ENCODE data around the gene MORN3. TPM values are rescaled to one million over a fixed set of nuclear protein-coding genes. Genes with fewer than 3 reads are reported as not detected.

The MORN3 gene
- total and polyA plus RNA-seq, 5 donors from 2014 or later = 2.3 to 7.3 (median 5.6) TPM

GRCh38 chr12:121620333-121620891, 49.0 kb downstream of the MORN3 start:
- H3K36me3 Mint-ChIP-seq = no peaks in the 10 kb centered on the region
- peaks cover 6% of the 10 kb centered on the region for H3K4me1 ChIP-seq (ENCODE audit: control insufficient read depth, insufficient read depth, low read length, poor library complexity, severe bottlenecking)
- no peaks in the 10 kb centered on the region for H3K9me3 Mint-ChIP-seq
- H3K36me3 ChIP-seq (ENCODE audit: control insufficient read depth, insufficient read depth, low read length) = no peaks in the 10 kb centered on the region
- H3K4me3 ChIP-seq (ENCODE audit: low read depth, low read length) = no peak overlapping the region
- ATAC-seq (ENCODE audit: low read depth in 2 of 2) = no peak
- no peak overlapping the region for H3K27ac Mint-ChIP-seq
- H3K4me3 Mint-ChIP-seq = peak overlapping the region in 1 of 4 donors; percentile 51
- H3K27ac ChIP-seq (ENCODE audit: insufficient read depth, low read length, poor library complexity, severe bottlenecking) = no peak overlapping the region
- H3K9me3 ChIP-seq (ENCODE audit: control insufficient read depth in 2 of 2, low read length in 2 of 2) = no peaks in the 10 kb centered on the region
- H3K27me3 ChIP-seq (ENCODE audit: control insufficient read depth, insufficient read depth, low read length) = no peaks in the 10 kb centered on the region
- peaks cover 4 to 14% (median 9%) of the 10 kb centered on the region in 4 donors for H3K4me1 Mint-ChIP-seq
- no peak for DNase-seq
- H3K27me3 Mint-ChIP-seq = no peaks in the 10 kb centered on the region

- DNase-seq (no peak), ATAC-seq (ENCODE audit: low read depth in 2 of 2) (no peak)
- peaks cover 4% of the 10 kb centered on the region for H3K27me3 Mint-ChIP-seq
- Histone ChIP-seq H3K36me3 (ENCODE audit: control insufficient read depth, insufficient read depth, low read length) (no peaks in the 10 kb centered on the region), H3K27ac (ENCODE audit: insufficient read depth, low read length, poor library complexity, severe bottlenecking) (no peak overlapping the region), H3K4me1 (ENCODE audit: control insufficient read depth, insufficient read depth, low read length, poor library complexity, severe bottlenecking) (no peaks in the 10 kb centered on the region), H3K9me3 (ENCODE audit: control insufficient read depth in 2 of 2, low read length in 2 of 2) (no peaks in the 10 kb centered on the region), H3K27me3 (ENCODE audit: control insufficient read depth, insufficient read depth, low read length) (no peaks in the 10 kb centered on the region), H3K4me3 (ENCODE audit: low read depth, low read length) (no peak overlapping the region)
- H3K36me3 Mint-ChIP-seq = no peaks in the 10 kb centered on the region
- peaks cover 0 to 14% (median 7%) of the 10 kb centered on the region in 4 donors for H3K4me1 Mint-ChIP-seq
- H3K4me3 Mint-ChIP-seq = no peak overlapping the region
- H3K9me3 Mint-ChIP-seq = no peaks in the 10 kb centered on the region
- peak overlapping the region in 1 of 3 donors; percentile 59 for H3K27ac Mint-ChIP-seq
Observed at GRCh38 chr12:121618659-121619233, 50.7 kb downstream of the MORN3 start.

- ATAC-seq (ENCODE audit: low read depth in 2 of 2) (no peak), DNase-seq (no peak)
- Histone ChIP-seq H3K4me3 (ENCODE audit: low read depth, low read length) (no peak overlapping the region), H3K9me3 (ENCODE audit: control insufficient read depth in 2 of 2, low read length in 2 of 2) (no peaks in the 10 kb centered on the region), H3K36me3 (ENCODE audit: control insufficient read depth, insufficient read depth, low read length) (no peaks in the 10 kb centered on the region), H3K27ac (ENCODE audit: insufficient read depth, low read length, poor library complexity, severe bottlenecking) (no peak overlapping the region), H3K4me1 (ENCODE audit: control insufficient read depth, insufficient read depth, low read length, poor library complexity, severe bottlenecking) (no peaks in the 10 kb centered on the region), H3K27me3 (ENCODE audit: control insufficient read depth, insufficient read depth, low read length) (no peaks in the 10 kb centered on the region)
- Mint-ChIP-seq H3K27ac (peak overlapping the region in 2 of 3 donors; percentile 46 to 65), H3K4me3 (no peak overlapping the region), H3K27me3 (peaks cover 4% of the 10 kb centered on the region), H3K9me3 (no peaks in the 10 kb centered on the region), H3K36me3 (no peaks in the 10 kb centered on the region), H3K4me1 (peaks cover 2 to 18% (median 7%) of the 10 kb centered on the region in 4 donors)
Observed at GRCh38 chr12:121614872-121615467, 54.5 kb downstream of the MORN3 start.

- Histone ChIP-seq H3K27me3 (ENCODE audit: control insufficient read depth, insufficient read depth, low read length) (no peaks in the 10 kb centered on the region), H3K4me1 (ENCODE audit: control insufficient read depth, insufficient read depth, low read length, poor library complexity, severe bottlenecking) (no peaks in the 10 kb centered on the region), H3K9me3 (ENCODE audit: control insufficient read depth in 2 of 2, low read length in 2 of 2) (no peaks in the 10 kb centered on the region), H3K36me3 (ENCODE audit: control insufficient read depth, insufficient read depth, low read length) (no peaks in the 10 kb centered on the region), H3K4me3 (ENCODE audit: low read depth, low read length) (no peak overlapping the region), H3K27ac (ENCODE audit: insufficient read depth, low read length, poor library complexity, severe bottlenecking) (no peak overlapping the region)
- Mint-ChIP-seq H3K36me3 (no peaks in the 10 kb centered on the region), H3K4me1 (peaks cover 0 to 14% (median 3%) of the 10 kb centered on the region in 4 donors), H3K9me3 (no peaks in the 10 kb centered on the region), H3K27ac (peak overlapping the region in 2 of 3 donors; percentile 38 to 51), H3K4me3 (no peak overlapping the region), H3K27me3 (peaks cover 4% of the 10 kb centered on the region)
- ATAC-seq (ENCODE audit: low read depth in 2 of 2) (no peak), DNase-seq (no peak)
Observed at GRCh38 chr12:121613462-121613861, 56.0 kb downstream of the MORN3 start.

- ATAC-seq (ENCODE audit: low read depth in 2 of 2) = no peak
- no peak overlapping the region for H3K4me3 Mint-ChIP-seq
- Histone ChIP-seq H3K27ac (ENCODE audit: insufficient read depth, low read length, poor library complexity, severe bottlenecking) (no peak overlapping the region), H3K4me1 (ENCODE audit: control insufficient read depth, insufficient read depth, low read length, poor library complexity, severe bottlenecking) (no peaks in the 10 kb centered on the region), H3K27me3 (ENCODE audit: control insufficient read depth, insufficient read depth, low read length) (no peaks in the 10 kb centered on the region), H3K9me3 (ENCODE audit: control insufficient read depth in 2 of 2, low read length in 2 of 2) (no peaks in the 10 kb centered on the region), H3K4me3 (ENCODE audit: low read depth, low read length) (no peak overlapping the region), H3K36me3 (ENCODE audit: control insufficient read depth, insufficient read depth, low read length) (no peaks in the 10 kb centered on the region)
- H3K27ac Mint-ChIP-seq = peak overlapping the region in 2 of 3 donors; percentile 62 to 87
- peak in 1 of 3 donors; percentile 38 for DNase-seq
- H3K27me3 Mint-ChIP-seq = peaks cover 4% of the 10 kb centered on the region
- no peaks in the 10 kb centered on the region for H3K36me3 Mint-ChIP-seq
- H3K9me3 Mint-ChIP-seq = no peaks in the 10 kb centered on the region
- peaks cover 0 to 14% (median 3%) of the 10 kb centered on the region in 4 donors for H3K4me1 Mint-ChIP-seq
Observed at GRCh38 chr12:121611306-121611705, 58.1 kb downstream of the MORN3 start.

- H3K27me3 ChIP-seq (ENCODE audit: control insufficient read depth, insufficient read depth, low read length) = no peaks in the 10 kb centered on the region
- no peaks in the 10 kb centered on the region for H3K36me3 ChIP-seq (ENCODE audit: control insufficient read depth, insufficient read depth, low read length)
- no peaks in the 10 kb centered on the region for H3K9me3 Mint-ChIP-seq
- H3K36me3 Mint-ChIP-seq = no peaks in the 10 kb centered on the region
- H3K9me3 ChIP-seq (ENCODE audit: control insufficient read depth in 2 of 2, low read length in 2 of 2) = no peaks in the 10 kb centered on the region
- H3K27ac Mint-ChIP-seq = peak overlapping the region in 2 of 3 donors; percentile 62
- no peak overlapping the region for H3K4me3 ChIP-seq (ENCODE audit: low read depth, low read length)
- H3K4me1 Mint-ChIP-seq = peaks cover 0 to 13% (median 3%) of the 10 kb centered on the region in 4 donors
- ATAC-seq (ENCODE audit: low read depth in 2 of 2) (no peak), DNase-seq (no peak)
- H3K27me3 Mint-ChIP-seq = peaks cover 4% of the 10 kb centered on the region
- H3K27ac ChIP-seq (ENCODE audit: insufficient read depth, low read length, poor library complexity, severe bottlenecking) = no peak overlapping the region
- no peaks in the 10 kb centered on the region for H3K4me1 ChIP-seq (ENCODE audit: control insufficient read depth, insufficient read depth, low read length, poor library complexity, severe bottlenecking)
- no peak overlapping the region for H3K4me3 Mint-ChIP-seq
Observed at GRCh38 chr12:121610239-121611149, 59.0 kb downstream of the MORN3 start.

- Histone ChIP-seq H3K27ac (ENCODE audit: insufficient read depth, low read length, poor library complexity, severe bottlenecking) (no peak overlapping the region), H3K27me3 (ENCODE audit: control insufficient read depth, insufficient read depth, low read length) (no peaks in the 10 kb centered on the region), H3K4me1 (ENCODE audit: control insufficient read depth, insufficient read depth, low read length, poor library complexity, severe bottlenecking) (no peaks in the 10 kb centered on the region), H3K4me3 (ENCODE audit: low read depth, low read length) (no peak overlapping the region), H3K36me3 (ENCODE audit: control insufficient read depth, insufficient read depth, low read length) (no peaks in the 10 kb centered on the region), H3K9me3 (ENCODE audit: control insufficient read depth in 2 of 2, low read length in 2 of 2) (no peaks in the 10 kb centered on the region)
- Mint-ChIP-seq H3K4me3 (no peak overlapping the region), H3K4me1 (peaks cover 0 to 4% (median under 1%) of the 10 kb centered on the region in 4 donors), H3K9me3 (peaks cover 0 to 1% (median 0%) of the 10 kb centered on the region in 7 donors), H3K27ac (peak overlapping the region in 2 of 3 donors; percentile 72 to 74), H3K36me3 (no peaks in the 10 kb centered on the region), H3K27me3 (no peaks in the 10 kb centered on the region)
- ATAC-seq (ENCODE audit: low read depth in 2 of 2) (no peak), DNase-seq (no peak)
Observed at GRCh38 chr12:121608301-121608700, 61.2 kb downstream of the MORN3 start.

Measured in CD4-positive, CD25-positive, alpha-beta regulatory T cell (primary cell).